GM23338 (cell line): Measurements from ENCODE around the gene ASPRV1. TPM values are rescaled to one million over a fixed set of nuclear protein-coding genes. Genes with fewer than 3 reads are reported as not detected.
A peak's percentile ranks its signal among the peaks of the same experiment; 100 is the strongest.

Experiments
- ATAC-seq: fragments of 200-7000 bp; cut with Tn5 transposase; 3 replicates; pipeline ENCODE4 v1.9.1; 2020
- DNase-seq: peaks from one replicate; pipeline ENCODE4 v3.0.0-alpha.2; 2015; ENCODE audit warnings: low spot score
- H2AFZ ChIP-seq: fragments of 200-600 bp; sonication (generic); 2 replicates; pipeline ENCODE4 v1.8.0; 2016; ENCODE audit warnings: antibody characterized with exemption, mild to moderate bottlenecking, moderate library complexity
- H3F3A ChIP-seq: fragments of 200-600 bp; sonication (generic); replicated peaks from 2 replicates; pipeline ENCODE4 v1.8.0; 2017; ENCODE audit warnings: antibody characterized with exemption, mixed run types, low read depth
- H3K27ac ChIP-seq: fragments of 200-600 bp; sonication (generic); 2 replicates; pipeline ENCODE4 v1.6.1; 2016; ENCODE audit warnings: low read depth
- H3K27me3 ChIP-seq: fragments of 200-600 bp; sonication (generic); 2 replicates; pipeline ENCODE4 v1.8.0; 2016; ENCODE audit warnings: mild to moderate bottlenecking, mixed run types, moderate library complexity; ENCODE audit not compliant: insufficient read depth
- H3K36me3 ChIP-seq: fragments of 200-600 bp; sonication (generic); 2 replicates; pipeline ENCODE4 v1.8.0; 2016; ENCODE audit warnings: mild to moderate bottlenecking; ENCODE audit not compliant: insufficient read depth
- H3K4me1 ChIP-seq: fragments of 200-600 bp; sonication (generic); 2 replicates; pipeline ENCODE4 v1.8.0; 2016; ENCODE audit warnings: mild to moderate bottlenecking, moderate library complexity; ENCODE audit not compliant: insufficient read depth
- H3K4me2 ChIP-seq: fragments of 200-600 bp; sonication (generic); 2 replicates; pipeline ENCODE4 v1.7.1; 2017; ENCODE audit warnings: mixed run types
- H3K4me3 ChIP-seq: fragments of 200-600 bp; sonication (generic); 2 replicates; pipeline ENCODE4 v1.6.1; 2016; ENCODE audit warnings: mixed run types
- H3K79me2 ChIP-seq: fragments of 200-600 bp; sonication (generic); replicated peaks from 2 replicates; pipeline ENCODE4 v1.8.0; 2017; ENCODE audit warnings: mild to moderate bottlenecking; ENCODE audit not compliant: insufficient read depth
- H3K9me2 ChIP-seq: fragments of 200-600 bp; sonication (generic); 2 replicates; pipeline ENCODE4 v1.8.0; 2017; ENCODE audit not compliant: insufficient read depth
- H4K20me1 ChIP-seq: fragments of 200-600 bp; sonication (generic); replicated peaks from 2 replicates; pipeline ENCODE4 v1.8.0; 2017; ENCODE audit warnings: mild to moderate bottlenecking; ENCODE audit not compliant: insufficient read depth
- H3K27ac Mint-ChIP-seq: 2 replicates; pipeline ENCODE4 v1.8.0; 2020; ENCODE audit warnings: inconsistent platforms, mild to moderate bottlenecking, moderate library complexity, mixed read lengths
- H3K27me3 Mint-ChIP-seq: 3 replicates; pipeline ENCODE4 v1.8.0; 2022; ENCODE audit warnings: low read depth, mild to moderate bottlenecking, moderate library complexity, mixed read lengths, inconsistent platforms; ENCODE audit not compliant: insufficient read depth, poor library complexity
- H3K36me3 Mint-ChIP-seq: 3 replicates; pipeline ENCODE4 v1.8.0; 2021; ENCODE audit warnings: low read depth, mild to moderate bottlenecking, inconsistent platforms, moderate library complexity, mixed read lengths
- H3K4me1 Mint-ChIP-seq: 3 replicates; pipeline ENCODE4 v1.8.0; 2020; ENCODE audit warnings: mild to moderate bottlenecking, inconsistent platforms, mixed read lengths
- H3K4me3 Mint-ChIP-seq: 3 replicates; pipeline ENCODE4 v1.8.0; 2021; ENCODE audit warnings: moderate library complexity, mild to moderate bottlenecking, inconsistent platforms, mixed read lengths
- H3K9me3 Mint-ChIP-seq: 3 replicates; pipeline ENCODE4 v1.8.0; 2020; ENCODE audit warnings: moderate library complexity, mild to moderate bottlenecking, inconsistent platforms, mixed read lengths
- CTCF ChIP-seq, 2 experiments: fragments of 200-600 bp in 1 of 2; sonication (generic) in 1 of 2; conservative IDR thresholded peaks; 2 replicates each; pipeline versions ENCODE4 v1.5.1 to v1.6.1; 2016 to 2017; ENCODE audit warnings: antibody characterized with exemption in 2 of 2, low read depth in 2 of 2, mild to moderate bottlenecking in 2 of 2, moderate library complexity in 1 of 2
- ETS1 ChIP-seq: IDR thresholded peaks from 2 replicates; pipeline ENCODE4 v1.6.1; 2016; ENCODE audit warnings: antibody characterized with exemption
- NANOG ChIP-seq: IDR thresholded peaks from 2 replicates; pipeline ENCODE4 v1.6.1; 2016; ENCODE audit warnings: antibody characterized with exemption, borderline replicate concordance
- STAT1 ChIP-seq: IDR thresholded peaks from one replicate; pipeline ENCODE4 v1.6.1; 2016; ENCODE audit warnings: antibody characterized with exemption; ENCODE audit not compliant: unreplicated experiment
- ZNF331 ChIP-seq: fragments of 250-450 bp; sonication (Bioruptor Pico); IDR thresholded peaks from 2 replicates; pipeline ENCODE4 v1.5.0; 2020; ENCODE audit warnings: low read depth, mild to moderate bottlenecking, moderate library complexity
- ZNF462 ChIP-seq: fragments of 250-450 bp; sonication (Bioruptor Pico); IDR thresholded peaks from 2 replicates; pipeline ENCODE4 v1.5.0; 2020; ENCODE audit warnings: mild to moderate bottlenecking, moderate library complexity
- polyA plus RNA-seq: library from polyadenylated mRNA; unstranded; fragments of >200 nt; fragmentation: Nextera tagmentation; extraction: Ambion mirVana; gene quantifications from 2 replicates; pipeline ENCODE4 v1.2.1, GENCODE V29; 2016
- total RNA-seq: library from RNA; depleted of rRNA; stranded (reverse); fragments of >200 nt; shearing (Covaris generic); gene quantifications from 2 replicates; pipeline ENCODE4 v1.2.3, GENCODE V29; 2014

ASPRV1 gene
- total and polyA plus RNA-seq, 2 experiments from 2014 or later: 0.60 to 1.4 TPM

GRCh38 chr2:70005752-70006446 lies 44.5 kb upstream of the ASPRV1 start:
- H3K9me2 ChIP-seq: no peaks in the 10 kb centered on the region
- peaks cover 18% of the 10 kb centered on the region for H3K4me1 ChIP-seq
- peaks cover 1% of the 10 kb centered on the region for H3K27me3 Mint-ChIP-seq
- no peaks in the 10 kb centered on the region for H3K36me3 Mint-ChIP-seq
- peak overlapping the region; percentile 66; the same call in 1 of the 2 replicates for H3K27ac Mint-ChIP-seq
- H3K27me3 ChIP-seq: no peaks in the 10 kb centered on the region
- H3K4me2 ChIP-seq: 0 out of 2 replicates have a peak overlapping the region, but pooled peaks have one; percentile 3
- H3K4me3 ChIP-seq: no peak overlapping the region
- H3K4me1 Mint-ChIP-seq: peaks cover 21% of the 10 kb centered on the region
- H3K4me3 Mint-ChIP-seq: no peak overlapping the region
- H2AFZ ChIP-seq: peak overlapping the region; percentile 72; the same call in 1 of the 2 replicates
- H3K9me3 Mint-ChIP-seq: no peaks in the 10 kb centered on the region
- H3K36me3 ChIP-seq: no peaks in the 10 kb centered on the region
- TF ChIP-seq STAT1: no peak
- TF ChIP-seq CTCF (conservative IDR thresholded peaks at IDR 0.05; ENCODE audit: low read depth in 2 of 2): peak; percentile 50 to 52
- TF ChIP-seq ZNF462 (CRISPR knock-in tag): no peak
- TF ChIP-seq ETS1: no peak
- TF ChIP-seq ZNF331 (CRISPR knock-in tag): no peak
- no peak for TF ChIP-seq NANOG
- H3K27ac ChIP-seq: peak overlapping the region; percentile 78; the same call in 1 of the 2 replicates
- H3K79me2 ChIP-seq: no peaks in the 10 kb centered on the region
- H4K20me1 ChIP-seq: no peaks in the 10 kb centered on the region
- no peaks in the 10 kb centered on the region for H3F3A ChIP-seq
- ATAC-seq: peak; percentile 73
- peak; percentile 66 for DNase-seq
